ENCODE results near the gene OTULIN.

GRCh38 chr5:14656898-14657297 is 7.6 kb upstream of the OTULIN start:
- no peak for TF ChIP-seq POLR2A (IDR thresholded peaks at IDR 0.05; ENCODE audit: extremely low read depth, insufficient read length)
- TF ChIP-seq CTCF (IDR thresholded peaks at IDR 0.05; ENCODE audit: low read depth, low read length): no peak
